Epithelial cell of proximal tubule (primary cell): ENCODE results near the gene TREM2. TPM values are rescaled to one million over a fixed set of nuclear protein-coding genes. Genes with fewer than 3 reads are reported as not detected.
"Not testable (repeated sequence)": the region's sequence is repeated elsewhere in the genome, so short reads cannot be mapped to it uniquely, and the experiment has no call there.

Experiments used
- DNase-seq: peaks from one replicate; pipeline ENCODE4 v3.0.0-alpha.2; 2011; ENCODE audit warnings: low read depth
- H3K4me3 ChIP-seq: 2 replicates; pipeline ENCODE4 v1.5.1; 2011; ENCODE audit warnings: low read depth, mild to moderate bottlenecking, low read length
- total RNA-seq: library from RNA; depleted of rRNA; stranded (reverse); fragments of >200 nt; gene quantifications from 2 replicates; pipeline ENCODE4 v1.2.3, GENCODE V29; 2015
- TF ChIP-seq, protein P1 (sequence below): conservative IDR thresholded peaks from 2 replicates; pipeline ENCODE4 v1.5.1; 2012; ENCODE audit warnings: low read depth, mild to moderate bottlenecking, low read length

TREM2 gene
- total RNA-seq, 1 donor from 2014 or later, result not detected

DNA sequence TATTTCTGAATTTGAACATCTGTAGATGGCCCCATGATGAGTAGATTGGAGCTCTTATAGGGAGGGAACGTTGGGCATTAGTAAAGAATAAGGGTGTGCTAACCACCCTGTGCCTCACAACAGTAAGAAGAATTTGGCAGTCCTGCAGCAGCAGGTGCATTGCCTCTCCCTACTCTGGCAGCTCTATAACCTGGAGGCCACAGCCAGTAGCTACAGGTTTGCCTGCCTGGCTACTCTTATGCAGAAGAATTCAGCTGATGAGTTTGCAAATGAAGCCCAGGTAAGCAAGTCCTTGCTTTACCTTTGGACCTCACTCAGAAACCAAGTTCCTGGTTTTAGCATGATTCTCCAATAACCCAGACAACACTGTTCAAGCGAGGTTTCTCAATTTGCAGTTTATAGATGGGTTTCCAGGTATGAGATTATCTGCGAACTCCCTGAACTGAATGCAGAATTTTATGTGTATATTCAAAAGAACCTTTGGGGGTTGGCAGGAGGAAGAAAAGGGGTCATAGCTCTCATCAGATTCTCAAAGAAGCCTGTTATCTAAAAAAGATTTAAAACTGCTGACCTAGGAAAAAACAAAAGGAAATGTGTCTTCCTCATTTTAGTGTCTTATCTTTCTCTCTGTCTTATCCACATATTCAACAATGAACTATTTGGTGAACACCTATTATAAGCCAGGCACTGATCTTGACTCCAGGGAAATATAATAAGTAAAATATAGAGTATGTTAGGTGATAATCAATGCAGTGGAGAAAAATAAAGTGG, 27.7 kb downstream of the TREM2 start:
- TF ChIP-seq, protein P1, sequence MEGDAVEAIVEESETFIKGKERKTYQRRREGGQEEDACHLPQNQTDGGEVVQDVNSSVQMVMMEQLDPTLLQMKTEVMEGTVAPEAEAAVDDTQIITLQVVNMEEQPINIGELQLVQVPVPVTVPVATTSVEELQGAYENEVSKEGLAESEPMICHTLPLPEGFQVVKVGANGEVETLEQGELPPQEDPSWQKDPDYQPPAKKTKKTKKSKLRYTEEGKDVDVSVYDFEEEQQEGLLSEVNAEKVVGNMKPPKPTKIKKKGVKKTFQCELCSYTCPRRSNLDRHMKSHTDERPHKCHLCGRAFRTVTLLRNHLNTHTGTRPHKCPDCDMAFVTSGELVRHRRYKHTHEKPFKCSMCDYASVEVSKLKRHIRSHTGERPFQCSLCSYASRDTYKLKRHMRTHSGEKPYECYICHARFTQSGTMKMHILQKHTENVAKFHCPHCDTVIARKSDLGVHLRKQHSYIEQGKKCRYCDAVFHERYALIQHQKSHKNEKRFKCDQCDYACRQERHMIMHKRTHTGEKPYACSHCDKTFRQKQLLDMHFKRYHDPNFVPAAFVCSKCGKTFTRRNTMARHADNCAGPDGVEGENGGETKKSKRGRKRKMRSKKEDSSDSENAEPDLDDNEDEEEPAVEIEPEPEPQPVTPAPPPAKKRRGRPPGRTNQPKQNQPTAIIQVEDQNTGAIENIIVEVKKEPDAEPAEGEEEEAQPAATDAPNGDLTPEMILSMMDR, result no peak
- no peak for DNase-seq
- no peak overlapping the region for H3K4me3 ChIP-seq

DNA sequence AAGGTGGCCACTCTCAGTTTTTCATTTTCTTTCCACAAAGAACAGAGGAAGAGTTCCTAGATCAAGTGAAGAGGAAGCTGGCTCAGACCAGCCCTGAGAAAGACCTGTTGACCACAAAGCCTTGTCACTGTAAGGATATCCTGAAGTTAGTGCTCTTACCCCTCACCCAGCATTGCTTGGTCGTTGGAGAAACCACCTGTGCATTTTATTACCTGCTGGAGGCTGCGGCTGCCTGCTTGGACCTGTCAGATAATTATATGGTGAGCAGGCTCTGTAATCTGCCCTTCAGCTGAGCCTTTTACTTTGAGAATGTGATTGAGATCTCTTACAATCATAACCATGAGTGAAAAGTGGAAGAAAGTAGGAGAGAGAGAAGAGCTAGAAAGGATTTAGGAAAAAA, 30.7 kb downstream of the TREM2 start:
- no peak for DNase-seq
- TF ChIP-seq, protein P1, result no peak
- no peak overlapping the region for H3K4me3 ChIP-seq

DNA sequence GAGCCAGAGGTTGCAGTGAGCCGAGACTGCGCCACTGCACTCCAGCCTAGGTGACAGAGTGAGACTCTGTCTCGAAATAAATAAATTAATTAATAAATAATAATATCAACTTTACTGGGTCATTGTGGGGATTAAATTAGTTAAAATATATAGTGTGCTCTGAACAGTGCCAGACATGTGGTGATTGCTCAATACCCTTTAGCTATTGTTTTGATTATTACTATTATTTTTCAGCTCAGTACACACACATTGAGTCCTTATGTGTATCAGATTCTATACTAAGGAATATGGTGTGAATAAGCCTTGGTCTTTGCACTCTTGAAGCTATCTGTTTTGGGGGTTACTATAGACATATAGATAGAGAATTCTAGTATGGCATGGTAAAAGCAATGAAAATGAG, 37.6 kb downstream of the TREM2 start:
- DNase-seq, result no peak
- H3K4me3 ChIP-seq, result no peak overlapping the region
- TF ChIP-seq, protein P1, result no peak

DNA sequence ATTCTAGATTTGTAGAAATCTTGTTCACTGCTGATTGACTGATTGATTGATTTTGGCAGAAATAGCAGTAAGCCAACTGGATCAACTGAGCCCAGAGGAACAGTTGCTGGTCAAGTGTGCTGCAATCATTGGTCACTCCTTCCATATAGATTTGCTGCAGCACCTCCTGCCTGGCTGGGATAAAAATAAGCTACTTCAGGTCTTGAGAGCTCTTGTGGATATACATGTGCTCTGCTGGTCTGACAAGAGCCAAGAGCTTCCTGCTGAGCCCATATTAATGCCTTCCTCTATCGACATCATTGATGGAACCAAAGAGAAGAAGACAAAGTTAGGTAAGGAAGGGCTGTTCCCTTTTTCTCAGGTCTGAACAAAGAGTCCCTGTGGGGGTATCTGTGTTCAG, 40.0 kb downstream of the TREM2 start:
- TF ChIP-seq, protein P1, result no peak
- no peak for DNase-seq
- H3K4me3 ChIP-seq, result no peak overlapping the region

- no peak for DNase-seq
- no peak overlapping the region for H3K4me3 ChIP-seq
- TF ChIP-seq, protein P1, result no peak
These were observed 40.5 kb downstream of the TREM2 start for GRCh38 chr6:41122373-41122772.

GRCh38 chr6:41120058-41120457, 42.9 kb downstream of the TREM2 start:
- no peak for DNase-seq
- TF ChIP-seq, protein P1, result no peak
- no peak overlapping the region for H3K4me3 ChIP-seq

DNA sequence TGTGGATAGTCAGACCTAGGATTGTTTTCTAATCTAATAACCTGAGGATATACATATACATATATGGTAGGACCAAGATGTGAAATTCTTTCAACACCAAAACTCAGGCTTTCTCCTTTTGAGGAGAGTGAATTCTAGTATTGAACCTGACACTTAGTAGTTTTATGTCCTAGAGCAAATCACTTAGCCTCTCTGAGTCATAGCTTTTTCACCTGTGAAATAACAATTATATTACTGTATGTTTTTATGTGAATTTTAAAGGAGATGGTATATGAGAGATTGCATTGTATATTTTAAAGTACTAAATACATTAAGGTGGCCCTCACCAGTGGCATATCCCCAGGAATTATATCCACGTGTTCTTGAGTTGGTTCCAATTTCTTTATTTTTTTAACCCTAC, 43.4 kb downstream of the TREM2 start:
- no peak for DNase-seq
- no peak overlapping the region for H3K4me3 ChIP-seq

DNA sequence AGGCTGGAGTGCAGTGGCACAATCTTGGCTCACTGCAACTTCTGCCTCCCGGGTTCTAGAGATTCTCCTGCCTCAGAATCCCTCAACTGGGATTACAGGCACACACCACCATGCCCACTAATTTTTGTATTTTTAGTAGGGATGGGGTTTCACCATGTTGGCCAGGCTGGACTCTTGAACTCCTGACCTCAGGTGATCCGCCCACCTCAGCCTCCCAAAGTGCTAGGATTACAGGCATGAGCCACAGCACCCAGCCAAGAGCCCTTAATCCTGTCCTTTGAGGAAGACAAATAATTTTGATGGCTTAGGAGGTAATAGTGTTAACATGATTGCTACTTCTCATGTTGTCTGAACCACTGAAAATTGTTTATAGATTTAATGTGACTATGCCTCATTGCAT, 47.9 kb downstream of the TREM2 start:
- not testable (repeated sequence) for DNase-seq, H3K4me3 ChIP-seq

More for the DNA sequence above, 43.4 kb downstream of the TREM2 start:
- TF ChIP-seq, protein P1, result no peak
